ENCODE results near the gene NFKB2. TPM values are rescaled to one million over a fixed set of nuclear protein-coding genes. Genes with fewer than 3 reads are reported as not detected.
A peak's percentile ranks its signal among the peaks of the same experiment; 100 is the strongest.

NFKB2 gene
- total RNA-seq, 1 experiment from 2014 or later, result 25.6 TPM

- H3K36me3 ChIP-seq (replicated peaks; ENCODE audit: control insufficient read depth, insufficient read depth, low read length), result peaks cover 1% of the 10 kb centered on the region
- H3K4me3 ChIP-seq (ENCODE audit: insufficient read depth, low read depth, low read length), result no peak overlapping the region
- no peak for DNase-seq
- H3K27me3 ChIP-seq (ENCODE audit: control insufficient read depth, insufficient read depth, low read length), result peaks cover under 1% of the 10 kb centered on the region
Observed at GRCh38 chr10:102400076-102400475, 4.6 kb downstream of the NFKB2 start.

- DNase-seq, result peak; percentile 36
- H3K27me3 ChIP-seq (ENCODE audit: control insufficient read depth, insufficient read depth, low read length), result no peaks in the 10 kb centered on the region; the same call in 1 of the 2 replicates
- H3K36me3 ChIP-seq (replicated peaks; ENCODE audit: control insufficient read depth, insufficient read depth, low read length), result peaks cover 1% of the 10 kb centered on the region
- no peak overlapping the region for H3K4me3 ChIP-seq (ENCODE audit: insufficient read depth, low read depth, low read length)
Observed at GRCh38 chr10:102400598-102401341, 5.3 kb downstream of the NFKB2 start.

GRCh38 chr10:102401342-102401654 is 5.8 kb downstream of the NFKB2 start:
- DNase-seq, result peak; percentile 33
- H3K36me3 ChIP-seq (replicated peaks; ENCODE audit: control insufficient read depth, insufficient read depth, low read length), result peaks cover 1% of the 10 kb centered on the region
- H3K27me3 ChIP-seq (ENCODE audit: control insufficient read depth, insufficient read depth, low read length), result no peaks in the 10 kb centered on the region; the same call in 1 of the 2 replicates
- H3K4me3 ChIP-seq (ENCODE audit: insufficient read depth, low read depth, low read length), result no peak overlapping the region

- peak; percentile 44 for DNase-seq
- Histone ChIP-seq H3K27me3 (ENCODE audit: control insufficient read depth, insufficient read depth, low read length) (no peaks in the 10 kb centered on the region; the same call in 1 of the 2 replicates), H3K4me3 (ENCODE audit: insufficient read depth, low read depth, low read length) (no peak overlapping the region), H3K36me3 (replicated peaks; ENCODE audit: control insufficient read depth, insufficient read depth, low read length) (peaks cover 1% of the 10 kb centered on the region)
Observed at GRCh38 chr10:102401735-102402511, 6.4 kb downstream of the NFKB2 start.

- Histone ChIP-seq H3K27me3 (ENCODE audit: control insufficient read depth, insufficient read depth, low read length) (peaks cover 2% of the 10 kb centered on the region), H3K4me3 (ENCODE audit: insufficient read depth, low read depth, low read length) (no peak overlapping the region), H3K36me3 (replicated peaks; ENCODE audit: control insufficient read depth, insufficient read depth, low read length) (peaks cover 1% of the 10 kb centered on the region)
- peak; percentile 32 for DNase-seq
Observed at GRCh38 chr10:102402512-102402896, 7.0 kb downstream of the NFKB2 start.

- Histone ChIP-seq H3K27me3 (ENCODE audit: control insufficient read depth, insufficient read depth, low read length) (peaks cover 8% of the 10 kb centered on the region), H3K4me3 (ENCODE audit: insufficient read depth, low read depth, low read length) (no peak overlapping the region), H3K36me3 (replicated peaks; ENCODE audit: control insufficient read depth, insufficient read depth, low read length) (peaks cover 1% of the 10 kb centered on the region)
- DNase-seq, result peak; percentile 59
Observed at GRCh38 chr10:102403115-102403514, 7.6 kb downstream of the NFKB2 start.

GRCh38 chr10:102404361-102405107 is 9.0 kb downstream of the NFKB2 start:
- Histone ChIP-seq H3K27me3 (ENCODE audit: control insufficient read depth, insufficient read depth, low read length) (peaks cover 20% of the 10 kb centered on the region), H3K36me3 (replicated peaks; ENCODE audit: control insufficient read depth, insufficient read depth, low read length) (peaks cover 1% of the 10 kb centered on the region), H3K4me3 (ENCODE audit: insufficient read depth, low read depth, low read length) (no peak overlapping the region)
- DNase-seq, result peak; percentile 58

- DNase-seq, result no peak
- no peak overlapping the region for H3K4me3 ChIP-seq (ENCODE audit: insufficient read depth, low read depth, low read length)
- H3K36me3 ChIP-seq (replicated peaks; ENCODE audit: control insufficient read depth, insufficient read depth, low read length), result peaks cover 1% of the 10 kb centered on the region
- peaks cover 26% of the 10 kb centered on the region for H3K27me3 ChIP-seq (ENCODE audit: control insufficient read depth, insufficient read depth, low read length)
Observed at GRCh38 chr10:102405108-102405571, 9.6 kb downstream of the NFKB2 start.

- H3K36me3 ChIP-seq (replicated peaks; ENCODE audit: control insufficient read depth, insufficient read depth, low read length), result peaks cover 1% of the 10 kb centered on the region
- DNase-seq, result peak; percentile 46
Observed at GRCh38 chr10:102405632-102406031, 10.1 kb downstream of the NFKB2 start.

GRCh38 chr10:102406815-102407214 is 11.3 kb downstream of the NFKB2 start:
- no peaks in the 10 kb centered on the region; the same call in 1 of the 2 replicates for H3K36me3 ChIP-seq (replicated peaks; ENCODE audit: control insufficient read depth, insufficient read depth, low read length)
- H3K4me3 ChIP-seq (ENCODE audit: insufficient read depth, low read depth, low read length), result no peak overlapping the region
- H3K27me3 ChIP-seq (ENCODE audit: control insufficient read depth, insufficient read depth, low read length), result peaks cover 40% of the 10 kb centered on the region
- peak; percentile 35 for DNase-seq

More at GRCh38 chr10:102405632-102406031, 10.1 kb downstream of the NFKB2 start:
- Histone ChIP-seq H3K27me3 (ENCODE audit: control insufficient read depth, insufficient read depth, low read length) (peaks cover 31% of the 10 kb centered on the region), H3K4me3 (ENCODE audit: insufficient read depth, low read depth, low read length) (no peak overlapping the region)

- Histone ChIP-seq H3K27me3 (ENCODE audit: control insufficient read depth, insufficient read depth, low read length) (peaks cover 46% of the 10 kb centered on the region), H3K36me3 (replicated peaks; ENCODE audit: control insufficient read depth, insufficient read depth, low read length) (no peaks in the 10 kb centered on the region; the same call in 1 of the 2 replicates), H3K4me3 (ENCODE audit: insufficient read depth, low read depth, low read length) (no peak overlapping the region)
- DNase-seq, result peak; percentile 33
Observed at GRCh38 chr10:102407425-102408130, 12.1 kb downstream of the NFKB2 start.

- Histone ChIP-seq H3K27me3 (ENCODE audit: control insufficient read depth, insufficient read depth, low read length) (peaks cover 46% of the 10 kb centered on the region), H3K36me3 (replicated peaks; ENCODE audit: control insufficient read depth, insufficient read depth, low read length) (no peaks in the 10 kb centered on the region; the same call in 1 of the 2 replicates), H3K4me3 (ENCODE audit: insufficient read depth, low read depth, low read length) (peak overlapping the region; percentile 61)
- no peak for DNase-seq
Observed at GRCh38 chr10:102408131-102408727, 12.7 kb downstream of the NFKB2 start.

GRCh38 chr10:102408728-102409603 is 13.5 kb downstream of the NFKB2 start:
- Histone ChIP-seq H3K4me3 (ENCODE audit: insufficient read depth, low read depth, low read length) (peak overlapping the region; percentile 61), H3K36me3 (replicated peaks; ENCODE audit: control insufficient read depth, insufficient read depth, low read length) (no peaks in the 10 kb centered on the region), H3K27me3 (ENCODE audit: control insufficient read depth, insufficient read depth, low read length) (peaks cover 46% of the 10 kb centered on the region)
- peak; percentile 91 for DNase-seq
